HepG2 (cell line): Measurements from ENCODE around the gene KIF3C. TPM values are rescaled to one million over a fixed set of nuclear protein-coding genes. Genes with fewer than 3 reads are reported as not detected.

ENCODE experiments used
- ATAC-seq: fragments of 200-7000 bp; cut with Tn5 transposase; 3 replicates; pipeline ENCODE4 v1.9.1; 2020; ENCODE audit warnings: mild to moderate bottlenecking, moderate library complexity
- BruUV-seq: library from RNA; stranded (reverse); fragments of 400-500 nt; replicated peaks from 2 replicates; lab custom pipeline; 2021; lab: Mats Ljungman, UMichigan
- CTCF ChIA-PET: fragments of 300-600 bp; formaldehyde crosslinking; extraction: SDS; loops from one replicate; lab custom pipeline; 2021; ENCODE audit warnings: low total read pairs, inconsistent platforms, low intra/inter-chr PET ratio; lab: Yijun Ruan, JAX
- POLR2A ChIA-PET: fragments of 350-600 bp; sonication (Branson Sonifier 250); formaldehyde crosslinking; loops from one replicate; lab custom pipeline; 2020; ENCODE audit warnings: antibody characterized with exemption, inconsistent platforms; lab: Yijun Ruan, JAX
- DNase-seq: peaks from one replicate; pipeline ENCODE4 v3.0.0-alpha.2; 2015; ENCODE audit warnings: low spot score
- FAIRE-seq: peaks from 3 replicates; lab custom pipeline; 2011; peaks lifted over from hg19 to GRCh38; lab: Jason Lieb, UNC
- H2AFZ ChIP-seq: one replicate; pipeline ENCODE4 v1.6.1; 2011; ENCODE audit warnings: low read length, inconsistent platforms
- H3K27ac ChIP-seq: fragments of 300-600 bp; 3 replicates; pipeline ENCODE4 v1.8.0; 2011; ENCODE audit warnings: mixed run types, mild to moderate bottlenecking, mixed read lengths, low read length, inconsistent platforms; ENCODE audit not compliant: insufficient read depth; ENCODE audit errors: extremely low read length
- H3K27me3 ChIP-seq, 2 experiments: fragments of 200-600 bp in 1 of 2; 2 replicates in 1 of 2; 3 replicates in 1 of 2; pipeline versions ENCODE4 v1.6.0 to v1.8.0; 2011; ENCODE audit warnings: low read length in 2 of 2, mild to moderate bottlenecking in 2 of 2, moderate library complexity in 2 of 2, inconsistent platforms in 1 of 2; ENCODE audit not compliant: insufficient read depth in 2 of 2, control insufficient read depth in 1 of 2
- H3K36me3 ChIP-seq, 2 experiments: fragments of 200-600 bp in 1 of 2; replicated peaks in 1 of 2; 2 replicates in 1 of 2; 3 replicates in 1 of 2; pipeline versions ENCODE4 v1.5.1 to v1.8.0; 2011; ENCODE audit warnings: low read length in 2 of 2, inconsistent platforms in 1 of 2; ENCODE audit not compliant: insufficient read depth in 2 of 2, control insufficient read depth in 1 of 2
- H3K4me1 ChIP-seq: 2 replicates; pipeline ENCODE4 v1.5.1; 2012; ENCODE audit warnings: low read length, inconsistent platforms; ENCODE audit not compliant: insufficient read depth
- H3K4me2 ChIP-seq: 2 replicates; pipeline ENCODE4 v1.6.0; 2011; ENCODE audit warnings: low read depth, low read length, inconsistent platforms
- H3K4me3 ChIP-seq, 3 experiments: fragments of 200-600 bp in 1 of 3; sonication (generic), shearing (Covaris generic) in 1 of 3; replicated peaks in 1 of 3; 2 replicates each; pipeline ENCODE4 v1.5.1; 2011 to 2016; ENCODE audit warnings: low read length in 3 of 3, inconsistent platforms in 2 of 3, low read depth in 2 of 3, mild to moderate bottlenecking in 2 of 3, control low read depth in 1 of 3, mixed read lengths in 1 of 3; ENCODE audit not compliant: insufficient read depth in 1 of 3
- H3K79me2 ChIP-seq: one replicate; pipeline ENCODE4 v1.6.1; 2011; ENCODE audit warnings: low read length, inconsistent platforms; ENCODE audit not compliant: insufficient read depth
- H3K9ac ChIP-seq: 2 replicates; pipeline ENCODE4 v1.6.0; 2011; ENCODE audit warnings: mild to moderate bottlenecking, low read depth, low read length, inconsistent platforms; ENCODE audit not compliant: insufficient read depth
- H3K9me3 ChIP-seq: 2 replicates; pipeline ENCODE4 v1.5.1; 2012; ENCODE audit warnings: mild to moderate bottlenecking, low read length
- H4K20me1 ChIP-seq: 2 replicates; pipeline ENCODE4 v1.6.0; 2011; ENCODE audit warnings: inconsistent platforms, mild to moderate bottlenecking, low read length, moderate library complexity; ENCODE audit not compliant: insufficient read depth
- CERS6 ChIP-seq: sonication (generic); formaldehyde crosslinking; IDR thresholded peaks from 2 replicates; pipeline ENCODE4 v1.5.0; 2020; ENCODE audit warnings: missing genetic modification reagents
- ETV5 ChIP-seq: IDR thresholded peaks from 2 replicates; pipeline ENCODE4 v1.6.1; 2018; ENCODE audit warnings: missing biosample characterization, missing genetic modification reagents, inconsistent platforms, borderline replicate concordance
- FOXC1 ChIP-seq: sonication (generic); formaldehyde crosslinking; IDR thresholded peaks from 2 replicates; pipeline ENCODE4 v1.8.0; 2022; ENCODE audit warnings: mild to moderate bottlenecking, missing genetic modification reagents, borderline replicate concordance
- NAIF1 ChIP-seq: sonication (generic); formaldehyde crosslinking; IDR thresholded peaks from 2 replicates; pipeline ENCODE4 v1.5.0; 2020; ENCODE audit warnings: mild to moderate bottlenecking, missing genetic modification reagents, borderline replicate concordance
- NBN ChIP-seq: fragments of 450-650 bp; conservative IDR thresholded peaks from 2 replicates; pipeline ENCODE4 v1.6.1; 2017
- SMYD3 ChIP-seq: sonication (generic); formaldehyde crosslinking; IDR thresholded peaks from 2 replicates; pipeline ENCODE4 v1.8.1; 2023; ENCODE audit warnings: mild to moderate bottlenecking, missing genetic modification reagents
- TARDBP ChIP-seq: sonication (generic); formaldehyde crosslinking; IDR thresholded peaks from 2 replicates; pipeline ENCODE4 v1.8.0; 2022; ENCODE audit warnings: mild to moderate bottlenecking, missing genetic modification reagents
- WIZ ChIP-seq: sonication (generic); formaldehyde crosslinking; IDR thresholded peaks from 2 replicates; pipeline ENCODE4 v1.5.1; 2020; ENCODE audit warnings: mild to moderate bottlenecking, missing genetic modification reagents
- ZBTB26 ChIP-seq: IDR thresholded peaks from 2 replicates; pipeline ENCODE4 v1.6.1; 2016; ENCODE audit warnings: missing compliant biosample characterization, missing genetic modification reagents, borderline replicate concordance
- ZNF280B ChIP-seq: sonication (generic); formaldehyde crosslinking; IDR thresholded peaks from 2 replicates; pipeline ENCODE4 v1.5.0; 2020; ENCODE audit warnings: missing genetic modification reagents, mild to moderate bottlenecking, borderline replicate concordance
- ZNF580 ChIP-seq: IDR thresholded peaks from 2 replicates; pipeline ENCODE4 v1.6.1; 2016; ENCODE audit warnings: low read depth, borderline replicate concordance
- ZNF652 ChIP-seq: IDR thresholded peaks from 2 replicates; pipeline ENCODE4 v1.6.1; 2016; ENCODE audit warnings: low read depth, borderline replicate concordance
- WGBS: methylation state at CpG from one replicate; pipeline ENCODE4 v1.1.6; 2017; ENCODE audit warnings: low lambda C conversion rate; 5-methylcytosine and 5-hydroxymethylcytosine counted together
- in situ Hi-C: cut with HindIII; loops from 2 replicates; pipeline ENCODE4 v1.10.0; 2017; ENCODE audit warnings: low pct_unique_long_range_greater_than_20kb; ENCODE audit not compliant: extremely low pct_ligation_motif_present
- intact Hi-C: fragments of 100-400 bp; cut with micrococcal nuclease; formaldehyde crosslinking; loops from one replicate; pipeline ENCODE4 v1.10.0; 2022; ENCODE audit not compliant: unreplicated experiment
- polyA plus RNA-seq, 8 experiments: library from polyadenylated mRNA; depleted of rRNA in 3 of 8; stranded (reverse) in 7 of 8; unstranded in 1 of 8; fragments of >200 nt; fragmentation: Illumina TruSeq in 4 of 8; extraction: Trizol in 4 of 8; gene quantifications; 2 replicates each; pipeline versions ENCODE4 v1.2.1 to v1.2.3, GENCODE V29; 2011 to 2016; ENCODE audit warnings: low read depth in 4 of 8, missing spikeins in 1 of 8, mixed read lengths in 1 of 8; ENCODE audit not compliant: insufficient read depth in 1 of 8
- total RNA-seq, 5 experiments: library from RNA; depleted of rRNA; stranded (reverse); fragments of >200 nt; fragmentation: Illumina TruSeq; extraction: Trizol; gene quantifications; 2 replicates each; pipeline ENCODE4 v1.2.3, GENCODE V29; 2016; ENCODE audit warnings: low read depth in 1 of 5

The KIF3C gene
- total and polyA plus RNA-seq, 2 of the 13 experiments (the other 11 are each of a cell fraction or from before 2014, with no cell fraction given) = 3.6 to 4.9 TPM

GRCh38 chr2:25936889-25937545 is 45.3 kb downstream of the KIF3C start:
- POLR2A ChIA-PET = interaction anchor here (1.3 to 1.9 kb wide), 2 partner anchors 53 to 58 kb away, joined by 4 to 10 read pairs; no protein-coding TSS in a partner anchor
- no peak for TF ChIP-seq WIZ (CRISPR knock-in tag)
- no peak for TF ChIP-seq ETV5 (CRISPR knock-in tag)
- TF ChIP-seq SMYD3 (CRISPR knock-in tag) = no peak
- TF ChIP-seq TARDBP (CRISPR knock-in tag) = no peak
- TF ChIP-seq FOXC1 (CRISPR knock-in tag) = no peak
- TF ChIP-seq NAIF1 (CRISPR knock-in tag) = no peak
- no peak for TF ChIP-seq CERS6
- TF ChIP-seq, all 625 proteins: peak for 0
- Histone ChIP-seq H4K20me1 (no peaks in the 10 kb centered on the region), H3K79me2 (no peaks in the 10 kb centered on the region), H2AFZ (no peak overlapping the region), H3K9ac (no peak overlapping the region), H3K9me3 (no peaks in the 10 kb centered on the region), H3K27ac (no peak overlapping the region), H3K4me3 (no peak overlapping the region), H3K4me1 (peaks cover 35% of the 10 kb centered on the region), H3K36me3 (no peaks in the 10 kb centered on the region), H3K27me3 (no peaks in the 10 kb centered on the region), H3K4me2 (peak overlapping the region; percentile 21; the same call in 1 of the 2 replicates)
- WGBS = 68% methylated on average over 7 of the region's 7 CpGs
- DNase-seq (no peak), FAIRE-seq (no peak), ATAC-seq (peak; percentile 44; the same call in 1 of the 3 replicates)
- CTCF ChIA-PET = no interaction called here
- no TSS peak for BruUV-seq
- in situ Hi-C loops (no loop called here), intact Hi-C loops (no loop called here)

- Histone ChIP-seq H3K27me3 (no peaks in the 10 kb centered on the region), H3K4me3 (no peak overlapping the region), H2AFZ (no peak overlapping the region), H3K4me2 (no peak overlapping the region), H4K20me1 (no peaks in the 10 kb centered on the region), H3K9ac (no peak overlapping the region), H3K79me2 (no peaks in the 10 kb centered on the region), H3K9me3 (no peaks in the 10 kb centered on the region), H3K4me1 (peaks cover 10% of the 10 kb centered on the region), H3K27ac (no peak overlapping the region), H3K36me3 (no peaks in the 10 kb centered on the region)
- WGBS = 82% methylated on average over 2 of the region's 2 CpGs
- no TSS peak for BruUV-seq
- no peak for ATAC-seq
- ChIA-PET CTCF (no interaction called here), POLR2A (no interaction called here)
- FAIRE-seq = no peak
- intact Hi-C loops (no loop called here), in situ Hi-C loops (no loop called here)
- no peak for DNase-seq
- TF ChIP-seq ZNF580 (CRISPR knock-in tag) (no peak), ZBTB26 (CRISPR knock-in tag) (no peak), NBN (no peak), ZNF652 (no peak), ZNF280B (CRISPR knock-in tag) (no peak)
Measured at GRCh38 chr2:25933622-25934021, 48.7 kb downstream of the KIF3C start.
